Adrenal gland (tissue), 5 donors: ENCODE measurements around the gene AGAP6.
"Not testable (repeated sequence)": the region's sequence is repeated elsewhere in the genome, so short reads cannot be mapped to it uniquely, and the experiment has no call there.

Experiments used
- CTCF ChIP-seq, 6 experiments: fragments of 450-650 bp in 4 of 6; fragments of 200-600 bp in 2 of 6; sonication (generic) in 1 of 6; IDR thresholded peaks; 1 replicate in 5 of 6; 2 replicates in 1 of 6; pipeline versions ENCODE4 v1.5.1 to v1.8.0; 2016 to 2021; ENCODE audit warnings: antibody characterized with exemption in 6 of 6, mild to moderate bottlenecking in 2 of 6, moderate library complexity in 1 of 6
- POLR2A ChIP-seq, 2 donors: fragments of 450-650 bp; IDR thresholded peaks; one replicate each; pipeline ENCODE4 v1.6.1; 2017; ENCODE audit warnings: antibody characterized with exemption in 2 of 2, mild to moderate bottlenecking in 2 of 2, moderate library complexity in 1 of 2
- donor health status: DM: no; HTN: no; CAD: no.

- TF ChIP-seq CTCF, POLR2A (IDR thresholded peaks at IDR 0.05): not testable (repeated sequence)
Observed at GRCh38 chr10:50055494-50056292, 67.5 kb downstream of the AGAP6 start.
